Cardiac muscle cell (in vitro differentiated cells and primary cell): Measurements from ENCODE around the gene CHI3L2. TPM values are rescaled to one million over a fixed set of nuclear protein-coding genes. Genes with fewer than 3 reads are reported as not detected.

Experiments
- DNase-seq, 2 donors: peaks; one replicate each; pipeline versions ENCODE4 v3.0.0 to v3.0.0-alpha.2; 2010 to 2017; ENCODE audit warnings: low read depth in 1 of 2, low spot score in 1 of 2
- H3K27ac ChIP-seq: fragments of 200-600 bp; sonication (generic); 2 replicates; pipeline ENCODE4 v1.5.1; 2016
- H3K27me3 ChIP-seq: fragments of 200-600 bp; sonication (generic); 2 replicates; pipeline ENCODE4 v1.6.0; 2016; ENCODE audit warnings: control low read depth
- H3K36me3 ChIP-seq: fragments of 200-600 bp; sonication (generic); 2 replicates; pipeline ENCODE4 v1.5.1; 2016; ENCODE audit warnings: control low read depth
- H3K4me1 ChIP-seq: fragments of 200-600 bp; sonication (generic); 2 replicates; pipeline ENCODE4 v1.8.1; 2017; ENCODE audit warnings: low read depth, mild to moderate bottlenecking, mixed run types
- H3K4me3 ChIP-seq: fragments of 200-600 bp; sonication (generic); 2 replicates; pipeline ENCODE4 v1.5.1; 2016; ENCODE audit warnings: mild to moderate bottlenecking
- H3K9me3 ChIP-seq: fragments of 200-600 bp; sonication (generic); 2 replicates; pipeline ENCODE4 v1.5.1; 2017; ENCODE audit warnings: low read depth, mild to moderate bottlenecking, control low read depth
- polyA plus RNA-seq: library from polyadenylated mRNA; unstranded; fragments of >200 nt; fragmentation: Nextera tagmentation; extraction: Ambion mirVana; gene quantifications from 2 replicates; pipeline ENCODE4 v1.2.1, GENCODE V29; 2016
- total RNA-seq: library from RNA; depleted of rRNA; stranded (reverse); fragments of >200 nt; gene quantifications from 2 replicates; pipeline ENCODE4 v1.2.3, GENCODE V29; 2016
- TF ChIP-seq, protein P1 (sequence below): IDR thresholded peaks from 2 replicates; pipeline ENCODE4 v1.5.1; 2012; ENCODE audit warnings: low read depth, mild to moderate bottlenecking, low read length

The CHI3L2 gene
- total and polyA plus RNA-seq, 2 experiments from 2014 or later: 0.50 TPM; not detected in 1

DNA sequence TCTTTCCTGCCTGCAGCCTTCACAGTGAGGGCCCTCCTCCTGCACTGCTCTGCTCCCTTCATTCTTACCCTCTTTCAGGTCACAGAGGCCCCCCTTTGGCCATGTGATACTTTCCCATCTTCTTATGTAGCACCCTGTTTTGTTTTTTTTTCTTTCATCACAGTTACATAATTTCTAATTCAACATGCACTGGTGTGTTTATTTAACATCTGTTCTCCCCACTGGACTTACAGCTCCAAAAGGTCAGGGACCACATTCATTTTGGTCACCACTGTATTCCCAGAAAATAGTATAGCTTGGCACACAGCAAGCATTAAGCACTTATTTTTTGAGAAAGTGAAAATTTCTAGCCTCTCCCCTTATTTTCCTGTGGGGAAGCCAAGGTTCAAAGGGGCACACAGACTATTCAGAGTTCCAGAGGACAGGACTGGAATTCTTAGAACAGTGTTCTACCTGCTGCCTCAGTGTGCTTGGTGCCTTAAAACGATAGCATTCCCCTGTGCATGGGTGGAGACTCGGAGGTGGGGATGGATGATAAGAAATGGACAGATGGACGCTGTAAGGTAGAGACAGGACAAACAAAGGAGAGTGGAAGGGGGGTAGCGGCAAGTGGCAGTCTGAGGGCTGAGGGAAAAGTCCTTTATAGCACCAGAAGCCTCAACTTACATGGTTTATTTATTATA, 32.4 kb upstream of the CHI3L2 start:
- Histone ChIP-seq H3K4me3 (no peak overlapping the region), H3K4me1 (no peaks in the 10 kb centered on the region), H3K27me3 (no peaks in the 10 kb centered on the region), H3K27ac (no peak overlapping the region), H3K36me3 (no peaks in the 10 kb centered on the region), H3K9me3 (no peaks in the 10 kb centered on the region)
- TF ChIP-seq, protein P1, sequence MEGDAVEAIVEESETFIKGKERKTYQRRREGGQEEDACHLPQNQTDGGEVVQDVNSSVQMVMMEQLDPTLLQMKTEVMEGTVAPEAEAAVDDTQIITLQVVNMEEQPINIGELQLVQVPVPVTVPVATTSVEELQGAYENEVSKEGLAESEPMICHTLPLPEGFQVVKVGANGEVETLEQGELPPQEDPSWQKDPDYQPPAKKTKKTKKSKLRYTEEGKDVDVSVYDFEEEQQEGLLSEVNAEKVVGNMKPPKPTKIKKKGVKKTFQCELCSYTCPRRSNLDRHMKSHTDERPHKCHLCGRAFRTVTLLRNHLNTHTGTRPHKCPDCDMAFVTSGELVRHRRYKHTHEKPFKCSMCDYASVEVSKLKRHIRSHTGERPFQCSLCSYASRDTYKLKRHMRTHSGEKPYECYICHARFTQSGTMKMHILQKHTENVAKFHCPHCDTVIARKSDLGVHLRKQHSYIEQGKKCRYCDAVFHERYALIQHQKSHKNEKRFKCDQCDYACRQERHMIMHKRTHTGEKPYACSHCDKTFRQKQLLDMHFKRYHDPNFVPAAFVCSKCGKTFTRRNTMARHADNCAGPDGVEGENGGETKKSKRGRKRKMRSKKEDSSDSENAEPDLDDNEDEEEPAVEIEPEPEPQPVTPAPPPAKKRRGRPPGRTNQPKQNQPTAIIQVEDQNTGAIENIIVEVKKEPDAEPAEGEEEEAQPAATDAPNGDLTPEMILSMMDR: no peak
- DNase-seq: no peak

DNA sequence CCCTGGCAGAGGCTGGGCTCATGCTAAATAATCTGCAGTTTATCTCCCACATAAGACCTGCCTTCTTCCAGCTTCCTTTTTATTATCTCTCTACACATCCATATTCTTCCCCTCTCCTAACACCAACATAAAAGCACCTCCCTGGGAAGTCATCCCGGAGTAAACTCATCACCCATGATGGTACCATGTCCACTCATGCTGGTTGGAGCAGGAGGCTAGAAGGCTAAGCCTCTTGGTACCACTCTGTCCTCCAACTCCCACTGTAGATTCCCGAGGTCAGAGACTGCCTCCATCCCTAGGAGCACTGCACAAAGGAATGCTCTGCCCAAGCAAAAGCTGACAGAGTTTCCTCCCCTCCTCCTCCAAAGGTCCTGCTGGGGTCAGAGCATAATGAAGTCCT, 31.3 kb upstream of the CHI3L2 start:
- Histone ChIP-seq H3K27me3 (no peaks in the 10 kb centered on the region), H3K27ac (no peak overlapping the region), H3K9me3 (no peaks in the 10 kb centered on the region), H3K4me1 (no peaks in the 10 kb centered on the region), H3K4me3 (no peak overlapping the region), H3K36me3 (no peaks in the 10 kb centered on the region)
- TF ChIP-seq, protein P1: no peak
- DNase-seq: no peak

DNA sequence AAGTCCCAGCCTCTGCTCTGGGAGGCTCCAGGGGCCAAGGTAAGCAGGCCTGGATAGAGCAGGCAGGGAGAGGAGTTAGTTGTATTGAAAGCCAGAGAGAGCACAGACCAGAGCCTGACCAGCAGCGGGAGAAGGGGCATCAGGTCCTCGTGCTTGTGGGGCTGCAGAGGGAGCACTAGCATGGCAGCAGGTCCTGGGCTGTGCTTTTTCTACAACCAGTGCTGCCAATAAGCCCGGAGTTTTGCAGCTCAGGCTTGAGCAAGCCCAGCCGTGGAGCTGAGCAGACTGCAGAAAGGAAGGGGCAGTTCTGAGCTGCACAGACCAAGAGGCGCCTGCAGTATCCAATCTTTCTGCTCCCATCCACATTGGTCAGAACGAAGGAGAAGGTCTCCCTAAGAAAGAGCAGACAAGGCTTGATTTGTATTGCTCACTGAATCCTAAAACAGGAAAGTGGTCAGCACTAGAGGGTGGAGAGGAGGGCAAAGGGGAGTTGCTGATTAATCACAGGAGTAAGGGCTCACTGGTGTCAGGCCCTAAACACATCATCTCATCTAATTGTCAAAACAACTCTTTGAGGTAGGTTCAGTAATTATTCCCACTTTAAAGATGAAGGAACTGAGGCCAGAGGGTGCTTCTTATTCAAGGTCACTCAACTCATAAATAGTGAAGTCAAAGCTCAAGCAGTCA, 29.8 kb upstream of the CHI3L2 start:
- peak; percentile 47 to 58 for DNase-seq
- TF ChIP-seq, protein P1: peak; percentile 54

DNA sequence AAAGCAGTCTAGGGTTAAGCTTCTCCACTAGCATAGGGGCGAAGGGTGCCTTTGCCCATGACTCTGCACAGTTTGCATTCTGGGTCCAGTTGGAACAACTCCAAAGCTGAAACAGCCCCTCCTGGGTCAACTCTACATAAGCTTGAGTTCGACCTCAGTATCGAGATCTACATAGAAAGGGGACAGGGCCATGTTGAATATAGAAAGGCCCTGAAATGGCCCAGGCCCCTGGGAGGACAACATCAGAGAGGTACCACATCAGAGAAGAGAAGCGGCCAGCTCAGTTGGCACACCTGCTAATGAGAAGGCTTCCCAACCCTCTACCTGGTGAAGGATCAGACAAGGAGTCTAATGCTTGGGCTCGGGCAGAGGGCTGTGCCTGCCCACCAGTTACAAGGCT, 28.7 kb upstream of the CHI3L2 start:
- no peaks in the 10 kb centered on the region for H3K36me3 ChIP-seq
- TF ChIP-seq, protein P1: no peak
- H3K27ac ChIP-seq: no peak overlapping the region
- H3K4me3 ChIP-seq: no peak overlapping the region
- H3K9me3 ChIP-seq: no peaks in the 10 kb centered on the region
- H3K27me3 ChIP-seq: peaks cover 21% of the 10 kb centered on the region
- no peaks in the 10 kb centered on the region for H3K4me1 ChIP-seq
- DNase-seq: no peak

More for the DNA sequence above, 29.8 kb upstream of the CHI3L2 start:
- Histone ChIP-seq H3K9me3 (no peaks in the 10 kb centered on the region), H3K36me3 (no peaks in the 10 kb centered on the region), H3K4me3 (no peak overlapping the region), H3K27me3 (peaks cover 10% of the 10 kb centered on the region), H3K27ac (no peak overlapping the region), H3K4me1 (no peaks in the 10 kb centered on the region)

DNA sequence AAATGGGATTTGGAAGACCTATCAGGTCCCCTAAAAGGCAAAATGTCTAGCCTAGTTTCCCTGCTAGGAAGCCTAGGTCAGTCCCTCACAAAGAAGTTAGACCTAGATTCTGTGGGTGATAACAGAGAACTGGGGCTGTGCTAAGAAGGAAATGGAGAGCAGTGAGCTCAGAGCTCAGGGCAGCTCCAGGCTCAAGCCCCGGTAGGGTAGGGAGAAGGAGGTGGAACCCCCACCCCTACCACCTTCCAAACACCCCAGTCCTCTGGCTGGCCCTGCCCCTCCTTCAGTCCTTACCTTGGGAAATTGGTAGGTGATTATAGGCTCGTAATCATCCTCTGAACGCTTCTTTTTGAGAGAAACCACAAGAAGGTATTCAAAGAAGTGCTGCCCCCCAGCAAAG, 28.2 kb upstream of the CHI3L2 start:
- no peak for DNase-seq
- no peak overlapping the region for H3K4me3 ChIP-seq

More for the DNA sequence above, 28.2 kb upstream of the CHI3L2 start:
- TF ChIP-seq, protein P1: no peak
- Histone ChIP-seq H3K36me3 (no peaks in the 10 kb centered on the region), H3K4me1 (no peaks in the 10 kb centered on the region), H3K27me3 (peaks cover 26% of the 10 kb centered on the region), H3K27ac (no peak overlapping the region), H3K9me3 (no peaks in the 10 kb centered on the region)
